GM21528 (cell line): ENCODE measurements around the gene WFIKKN2.

Experiments
- ATAC-seq: cut with Tn5 transposase; IDR thresholded peaks from one replicate; pipeline ENCODE4 v1.9.1; 2021; ENCODE audit warnings: mild to moderate bottlenecking, moderate library complexity; ENCODE audit not compliant: unreplicated experiment, low FRiP score

The WFIKKN2 gene

DNA sequence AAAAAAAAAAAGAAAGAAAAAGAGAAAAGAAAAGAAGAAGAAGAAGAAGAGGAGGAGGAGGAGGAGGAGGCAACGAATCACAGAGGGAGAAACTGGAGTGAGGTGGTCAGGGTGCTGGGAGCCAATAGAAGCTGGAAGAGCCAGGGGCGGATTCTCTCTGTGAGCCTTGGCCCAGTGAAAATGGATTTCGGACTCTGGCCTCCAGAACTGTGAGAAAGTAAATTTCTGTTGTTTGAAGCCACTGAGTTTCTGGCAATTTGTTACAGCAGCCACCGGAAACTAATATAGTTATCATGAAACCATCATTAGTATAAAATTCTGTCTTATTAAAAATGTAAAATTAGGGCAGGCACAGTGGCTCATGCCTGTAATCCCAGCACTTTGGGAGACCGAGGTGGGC is 27.7 kb upstream of the WFIKKN2 start:
- no peak for ATAC-seq

DNA sequence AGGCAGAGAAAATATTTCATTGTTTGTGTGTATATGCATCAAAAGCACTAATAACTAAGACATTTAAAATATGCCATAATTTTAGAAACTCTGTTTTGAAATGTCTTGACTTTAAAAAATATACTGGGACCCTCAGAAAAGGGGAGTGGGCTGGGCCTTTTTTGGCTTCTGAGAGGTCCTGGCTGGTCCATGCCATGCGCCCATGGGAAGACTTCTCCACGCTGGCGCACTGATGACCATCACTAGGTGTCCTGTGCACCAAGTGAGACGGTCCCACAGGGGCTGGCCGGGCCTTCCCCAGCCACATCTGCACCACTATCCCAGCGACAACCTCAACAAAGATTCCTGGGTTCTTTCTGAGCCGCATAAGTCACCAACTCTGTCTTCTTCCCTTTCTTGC is 27.0 kb upstream of the WFIKKN2 start:
- no peak for ATAC-seq

- no peak for ATAC-seq
Observed at GRCh38 chr17:50808888-50809287, 26.5 kb upstream of the WFIKKN2 start.

DNA sequence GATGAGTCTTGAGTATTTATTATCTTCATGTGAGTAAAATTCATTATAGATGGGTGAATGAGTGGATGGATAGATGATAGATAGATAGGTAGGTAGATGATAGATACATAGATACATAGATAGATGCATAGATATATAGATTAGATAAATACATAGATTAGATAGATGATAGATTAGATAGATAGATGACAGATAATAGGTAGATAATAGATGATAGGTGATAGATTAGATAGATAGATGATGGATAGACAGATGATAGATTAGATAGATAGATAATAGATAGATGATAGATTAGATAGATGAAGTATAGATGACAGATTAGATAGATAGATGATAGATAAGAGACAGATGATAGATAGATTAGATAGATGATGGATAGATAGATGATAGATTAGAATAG is 21.8 kb upstream of the WFIKKN2 start:
- ATAC-seq: no peak

GRCh38 chr17:50815400-50815799 is 20.0 kb upstream of the WFIKKN2 start:
- no peak for ATAC-seq

DNA sequence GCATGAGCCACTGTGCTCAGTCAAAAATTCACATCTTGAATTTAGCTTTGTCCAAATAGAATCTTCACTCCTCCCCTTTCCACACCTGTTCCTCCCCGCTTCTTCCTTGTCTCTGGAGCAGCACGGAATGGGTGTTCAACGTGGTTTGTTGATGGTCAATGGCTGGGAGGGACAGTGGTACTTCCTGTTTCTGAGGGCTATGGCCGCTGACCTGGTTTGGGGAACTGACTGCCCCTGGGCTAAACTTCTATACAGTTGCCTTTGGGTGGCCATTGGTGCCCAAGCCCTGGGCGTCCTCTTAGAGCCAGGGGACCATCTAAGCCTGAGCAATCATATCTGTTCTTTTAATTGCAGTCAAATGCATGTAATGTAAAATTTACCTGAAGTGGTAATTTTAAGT is 19.1 kb upstream of the WFIKKN2 start:
- ATAC-seq: no peak

DNA sequence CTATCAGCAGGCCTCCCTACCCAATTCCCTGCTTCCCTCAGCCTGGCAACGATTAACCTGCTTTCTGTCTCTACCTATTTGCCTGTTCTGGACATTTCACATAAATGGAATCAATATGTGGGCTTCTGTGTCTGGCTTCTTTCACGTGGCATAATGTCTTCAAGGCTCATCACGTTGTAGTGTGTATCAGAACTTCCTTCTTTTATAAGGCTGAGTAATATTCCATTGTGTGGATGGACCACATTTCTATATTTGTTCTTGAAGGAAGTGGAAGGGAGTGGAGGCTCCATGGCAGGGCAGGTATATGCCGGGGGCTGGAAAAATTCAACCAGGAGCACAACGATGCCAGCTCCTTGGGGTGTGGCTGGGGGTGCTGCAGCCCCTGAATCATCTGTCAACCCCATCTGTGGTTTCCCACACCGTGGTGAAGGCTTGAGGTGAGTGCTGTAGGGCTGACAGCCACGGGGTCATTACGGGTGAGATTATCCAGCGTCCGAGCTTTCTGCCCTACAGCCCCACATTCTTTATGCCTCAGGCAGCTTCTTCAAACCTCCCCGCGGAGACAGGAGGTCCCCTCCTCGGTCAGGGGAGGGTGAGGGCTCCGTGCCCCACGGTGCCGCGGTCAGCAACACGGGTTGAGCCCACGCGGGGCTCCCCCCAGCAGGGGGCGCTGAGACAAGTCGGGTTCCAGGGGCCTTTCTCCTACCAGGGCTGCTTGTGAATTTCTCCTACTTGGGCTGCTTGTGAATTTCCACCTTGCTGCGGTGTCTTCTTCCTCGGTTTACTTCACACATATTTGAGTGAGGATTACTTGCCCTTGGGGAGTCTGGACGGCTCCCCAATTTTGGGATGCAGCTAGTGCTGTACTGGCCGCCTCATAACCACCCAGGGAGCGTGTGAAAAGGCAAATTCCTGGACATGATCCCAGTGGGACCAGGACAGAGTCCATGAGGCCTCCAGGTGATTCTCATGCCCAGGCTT is 18.3 kb upstream of the WFIKKN2 start:
- no peak for ATAC-seq

GRCh38 chr17:50817838-50818237 is 17.5 kb upstream of the WFIKKN2 start:
- no peak for ATAC-seq

DNA sequence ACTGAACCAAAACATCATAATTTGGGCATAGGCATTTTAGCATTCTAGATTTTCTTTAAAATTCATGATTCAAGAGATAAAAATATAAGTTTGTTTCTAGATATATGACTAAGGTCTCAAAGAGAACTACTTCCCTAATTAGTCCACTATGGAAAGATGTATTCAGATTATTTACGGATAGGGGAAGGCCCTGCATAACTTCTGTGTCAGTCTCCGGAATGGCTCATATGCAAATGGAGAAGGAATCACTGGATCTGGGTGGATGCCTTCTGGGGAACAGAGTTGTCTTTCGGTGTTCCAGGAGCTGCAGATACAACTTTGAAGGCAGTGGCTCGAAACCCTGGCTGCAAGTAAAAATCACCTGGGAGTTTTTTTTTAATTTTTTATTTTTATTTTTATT is 17.1 kb upstream of the WFIKKN2 start:
- ATAC-seq: no peak

DNA sequence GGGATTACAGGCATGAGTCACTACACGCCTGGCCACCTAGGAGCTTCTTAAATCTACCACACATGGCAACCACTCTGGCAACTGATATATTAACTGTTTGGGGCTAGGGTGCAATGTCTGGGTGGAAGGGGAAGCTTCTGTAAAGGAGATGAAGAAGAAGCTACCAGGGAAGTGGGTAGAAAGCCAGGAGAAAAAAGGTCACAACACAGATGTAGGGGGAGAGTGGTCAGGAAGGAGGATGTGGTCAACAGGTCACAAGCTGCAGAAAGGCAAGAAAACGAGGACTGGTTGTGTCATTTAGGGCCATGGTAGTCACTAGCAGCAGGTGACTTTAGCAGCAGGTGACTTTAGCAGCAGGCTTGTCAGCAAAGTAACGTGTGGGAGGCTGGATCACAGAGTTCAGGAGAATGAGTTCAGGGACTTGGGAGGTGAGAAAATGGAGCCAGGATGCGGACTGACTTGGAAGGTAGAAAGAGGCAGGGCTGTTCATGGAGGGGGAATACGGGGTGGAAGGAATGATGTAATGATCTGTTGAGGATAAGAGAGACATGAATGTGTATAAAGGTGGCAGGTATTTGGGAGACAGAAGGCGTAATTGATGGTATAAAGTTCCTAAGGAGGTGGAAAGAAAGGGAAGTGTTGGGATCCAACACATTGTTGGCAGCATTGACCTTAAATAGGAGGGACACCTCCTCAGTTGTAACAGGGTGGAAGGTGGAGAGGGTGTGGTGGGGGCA is 16.3 kb upstream of the WFIKKN2 start:
- ATAC-seq: no peak

DNA sequence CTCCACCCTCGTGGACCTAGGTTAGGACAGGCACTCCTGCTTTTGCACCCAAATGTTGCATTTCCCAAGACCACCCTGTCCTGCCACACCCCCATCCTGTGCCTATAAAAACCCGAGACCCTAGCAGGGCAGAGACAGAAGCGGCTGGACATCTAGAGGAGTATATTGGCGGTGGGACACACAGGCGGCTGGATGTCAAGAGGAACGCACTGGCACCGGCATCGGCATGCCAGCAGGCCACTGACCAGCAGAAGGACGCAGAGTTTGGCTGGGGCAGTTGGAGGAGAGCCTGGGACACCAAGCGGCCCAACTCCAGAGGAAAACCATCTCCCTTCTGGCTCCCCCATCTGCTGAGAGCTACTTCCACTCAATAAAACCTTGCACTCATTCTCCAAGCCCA is 14.7 kb upstream of the WFIKKN2 start:
- ATAC-seq: no peak

DNA sequence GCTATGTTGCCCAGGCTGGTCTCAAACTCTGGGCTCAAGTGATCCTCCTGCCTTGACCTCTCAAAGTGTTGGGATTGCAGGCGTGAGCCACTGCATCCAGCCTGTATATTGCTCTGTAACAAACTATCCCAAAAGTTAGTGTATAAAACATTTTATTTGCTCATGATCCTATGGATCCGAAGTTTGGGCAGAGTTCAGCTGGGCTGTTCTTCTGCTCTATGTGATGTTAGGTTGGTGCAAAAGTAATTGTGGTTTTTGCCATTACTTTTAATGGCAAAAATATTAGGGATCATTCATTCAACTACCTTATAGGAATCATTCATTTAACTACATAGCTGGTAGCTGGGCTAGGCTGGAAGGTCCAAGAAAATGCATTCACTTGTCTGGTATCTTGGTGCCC is 12.8 kb upstream of the WFIKKN2 start:
- no peak for ATAC-seq

DNA sequence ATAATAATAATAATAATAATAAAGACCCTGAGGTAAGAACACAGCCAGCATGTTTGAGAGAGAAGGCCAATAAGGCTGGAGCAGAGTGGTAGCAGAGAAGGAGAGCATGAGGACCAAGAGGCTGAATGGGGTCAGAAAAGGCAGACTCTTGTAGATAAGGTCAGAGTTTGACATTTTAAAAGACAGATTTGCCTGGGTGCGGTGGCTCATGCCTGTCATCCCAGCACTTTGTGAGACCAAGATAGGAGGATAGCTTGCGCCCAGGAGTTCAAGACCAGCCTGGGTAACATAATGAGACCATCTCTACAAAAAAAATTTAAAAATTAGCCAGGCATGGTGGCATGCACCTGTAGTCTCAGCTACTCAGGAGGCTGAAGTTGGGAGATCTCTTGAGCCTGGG is 11.0 kb upstream of the WFIKKN2 start:
- no peak for ATAC-seq

GRCh38 chr17:50825188-50825587 is 10.2 kb upstream of the WFIKKN2 start:
- no peak for ATAC-seq

GRCh38 chr17:50828508-50829170 is 6.7 kb upstream of the WFIKKN2 start:
- peak; percentile 68 for ATAC-seq

DNA sequence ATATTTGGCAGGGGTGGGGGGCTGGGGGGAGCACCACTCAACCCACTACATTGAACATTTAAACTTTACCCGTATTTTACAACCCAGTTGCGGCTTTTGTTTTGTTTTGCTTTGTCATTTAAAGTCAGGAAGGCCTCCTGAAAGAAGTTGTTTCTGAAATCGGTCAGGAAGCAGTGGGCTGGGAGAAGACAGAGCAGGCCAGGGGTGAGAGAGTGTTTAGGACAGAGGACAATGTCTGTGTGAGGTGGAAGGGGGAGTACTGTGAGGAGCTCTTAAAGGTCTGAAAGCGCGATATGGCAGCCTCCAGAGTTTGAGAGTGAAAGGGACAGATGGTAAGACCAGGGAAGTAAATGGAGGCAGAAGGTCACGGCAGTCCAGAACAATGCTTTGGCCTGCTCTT is 6.1 kb upstream of the WFIKKN2 start:
- no peak for ATAC-seq

DNA sequence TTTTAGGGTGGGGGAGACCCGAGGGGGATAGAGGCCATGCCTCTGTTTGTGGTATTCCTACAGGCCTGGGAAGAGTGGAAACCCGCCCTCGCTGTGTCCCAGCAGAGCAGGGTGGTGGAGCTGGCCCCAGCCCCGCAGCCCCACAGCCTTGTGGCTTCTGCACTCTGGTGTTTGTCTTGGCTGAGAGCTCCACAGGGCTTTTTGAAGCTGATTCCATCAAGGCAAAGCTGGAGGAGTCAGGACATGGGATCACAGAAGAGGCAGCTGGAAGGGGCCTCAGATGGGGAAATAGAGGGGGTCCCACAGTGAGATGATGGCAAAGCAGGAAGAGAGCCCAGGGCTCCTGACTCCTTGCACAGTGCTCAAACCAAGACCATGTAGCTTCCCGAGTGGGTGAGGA is 5.0 kb upstream of the WFIKKN2 start:
- ATAC-seq: no peak

GRCh38 chr17:50830994-50831393 is 4.4 kb upstream of the WFIKKN2 start:
- no peak for ATAC-seq

- ATAC-seq: no peak
Observed at GRCh38 chr17:50831471-50831928, 3.9 kb upstream of the WFIKKN2 start.

GRCh38 chr17:50832267-50832863 is 3.0 kb upstream of the WFIKKN2 start:
- no peak for ATAC-seq
